GM12873 (cell line): ENCODE data around the gene NAPB.

Source experiments
- CTCF ChIP-seq: IDR thresholded peaks from 2 replicates; pipeline ENCODE4 v1.5.1; 2012; ENCODE audit warnings: low read depth, mild to moderate bottlenecking, moderate library complexity, low read length, control low read depth; ENCODE audit not compliant: insufficient read depth; ENCODE audit errors: missing control alignments

NAPB gene

GRCh38 chr20:23453549-23454543 is 32.6 kb upstream of the NAPB start:
- TF ChIP-seq CTCF: no peak

GRCh38 chr20:23452776-23453175 is 31.5 kb upstream of the NAPB start, which contains the start of gene CST11:
Gene CST11 (minus strand): TSS chr20:23452876. CDS start chr20:23452811, 65 bp downstream.
- TF ChIP-seq CTCF: no peak

GRCh38 chr20:23451956-23452487 is 30.7 kb upstream of the NAPB start:
- no peak for TF ChIP-seq CTCF

- no peak for TF ChIP-seq CTCF
These were observed 29.6 kb upstream of the NAPB start for GRCh38 chr20:23450877-23451276.

GRCh38 chr20:23449421-23449820 is 28.1 kb upstream of the NAPB start:
- TF ChIP-seq CTCF: no peak

- TF ChIP-seq CTCF: no peak
These were observed 26.9 kb upstream of the NAPB start for GRCh38 chr20:23448167-23448566.

GRCh38 chr20:23446505-23446904 is 25.2 kb upstream of the NAPB start:
- peak; percentile 69 for TF ChIP-seq CTCF
